NK-92 (cell line): ENCODE data around the gene SYMPK.

ENCODE experiments used
- DNase-seq: peaks from one replicate; lab custom pipeline; 2025; ENCODE audit not compliant: unreplicated experiment; lab: John Stamatoyannopoulos, UW

Gene SYMPK

DNA sequence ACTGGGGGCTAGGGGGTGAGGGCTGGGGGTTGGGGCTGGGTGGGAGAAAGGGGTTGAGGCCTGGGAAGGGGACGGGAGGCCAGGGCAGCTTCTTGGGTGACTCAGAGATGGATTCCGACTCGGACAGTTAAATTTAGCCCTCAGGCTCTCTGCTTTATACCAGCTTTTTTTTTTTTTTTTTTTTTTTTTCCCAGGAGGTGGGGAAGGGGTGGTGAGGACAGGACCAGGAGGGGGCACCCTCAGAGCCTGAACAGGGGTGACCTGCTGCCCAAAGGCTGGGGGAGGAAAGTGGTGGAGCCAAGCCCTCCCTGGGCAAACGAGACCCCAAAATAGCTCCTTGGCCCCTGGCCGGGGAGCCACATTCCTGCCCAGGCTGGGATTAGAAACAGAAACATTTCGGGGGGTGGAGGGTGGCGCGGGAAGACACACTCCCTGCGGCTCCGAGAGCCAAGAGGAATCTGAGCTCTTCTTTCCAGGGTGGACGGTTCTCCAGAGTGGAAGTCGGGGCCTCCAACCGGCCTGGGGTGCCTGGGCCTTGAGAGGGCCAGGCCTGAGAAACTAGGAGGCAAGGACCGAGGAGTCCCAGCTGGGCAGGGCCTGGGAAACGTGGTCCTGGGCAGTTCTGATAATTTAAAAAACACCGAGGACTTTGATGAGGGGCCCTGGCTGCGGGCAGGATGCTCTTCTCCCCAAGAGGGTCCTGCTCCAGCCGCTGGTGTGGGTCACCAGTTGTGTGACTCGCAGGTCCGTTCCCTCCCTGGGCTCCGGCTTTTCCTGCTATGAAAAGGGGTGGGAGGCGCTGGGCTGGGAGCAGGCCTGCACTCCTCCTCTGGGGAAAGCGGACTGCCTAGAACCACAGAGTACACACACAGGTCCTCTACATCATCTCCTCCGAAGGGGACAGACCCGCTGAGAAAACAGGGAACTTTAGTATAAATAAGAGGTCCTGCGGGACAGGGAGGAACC, 79.8 kb downstream of the SYMPK start:
- no peak for DNase-seq

DNA sequence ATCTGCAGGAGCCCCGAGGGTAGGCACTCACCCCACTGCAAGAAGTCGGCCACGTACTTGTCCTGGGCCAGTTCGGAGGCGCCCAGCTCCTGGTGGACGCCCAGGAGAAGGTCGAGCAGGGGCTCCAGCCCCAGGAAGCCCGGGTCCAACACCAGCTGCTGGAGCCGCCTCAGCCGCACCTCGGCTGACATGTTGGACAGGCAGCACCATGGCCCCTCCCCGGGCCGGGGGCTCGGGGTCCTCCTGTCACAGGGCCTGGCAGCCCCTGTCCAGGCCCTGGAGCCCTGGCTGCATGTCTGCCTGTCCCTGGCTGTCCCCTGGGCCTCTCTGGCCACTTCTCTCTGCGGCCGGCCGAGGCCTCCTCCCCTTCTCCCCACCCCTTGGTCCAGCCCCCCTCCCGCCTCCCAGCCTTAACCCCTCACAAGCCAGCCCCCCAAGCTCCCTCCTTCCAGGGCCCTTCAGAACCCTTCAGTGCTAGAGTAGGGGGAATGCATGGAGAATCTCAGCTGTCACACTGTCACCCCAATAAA, 80.7 kb downstream of the SYMPK start, which contains the start of gene DMPK:
Gene DMPK (minus strand): TSS at position 329 of the 530 bp plus-strand sequence. CDS start 138 bp downstream, at position 191.
- DNase-seq, result no peak

DNA sequence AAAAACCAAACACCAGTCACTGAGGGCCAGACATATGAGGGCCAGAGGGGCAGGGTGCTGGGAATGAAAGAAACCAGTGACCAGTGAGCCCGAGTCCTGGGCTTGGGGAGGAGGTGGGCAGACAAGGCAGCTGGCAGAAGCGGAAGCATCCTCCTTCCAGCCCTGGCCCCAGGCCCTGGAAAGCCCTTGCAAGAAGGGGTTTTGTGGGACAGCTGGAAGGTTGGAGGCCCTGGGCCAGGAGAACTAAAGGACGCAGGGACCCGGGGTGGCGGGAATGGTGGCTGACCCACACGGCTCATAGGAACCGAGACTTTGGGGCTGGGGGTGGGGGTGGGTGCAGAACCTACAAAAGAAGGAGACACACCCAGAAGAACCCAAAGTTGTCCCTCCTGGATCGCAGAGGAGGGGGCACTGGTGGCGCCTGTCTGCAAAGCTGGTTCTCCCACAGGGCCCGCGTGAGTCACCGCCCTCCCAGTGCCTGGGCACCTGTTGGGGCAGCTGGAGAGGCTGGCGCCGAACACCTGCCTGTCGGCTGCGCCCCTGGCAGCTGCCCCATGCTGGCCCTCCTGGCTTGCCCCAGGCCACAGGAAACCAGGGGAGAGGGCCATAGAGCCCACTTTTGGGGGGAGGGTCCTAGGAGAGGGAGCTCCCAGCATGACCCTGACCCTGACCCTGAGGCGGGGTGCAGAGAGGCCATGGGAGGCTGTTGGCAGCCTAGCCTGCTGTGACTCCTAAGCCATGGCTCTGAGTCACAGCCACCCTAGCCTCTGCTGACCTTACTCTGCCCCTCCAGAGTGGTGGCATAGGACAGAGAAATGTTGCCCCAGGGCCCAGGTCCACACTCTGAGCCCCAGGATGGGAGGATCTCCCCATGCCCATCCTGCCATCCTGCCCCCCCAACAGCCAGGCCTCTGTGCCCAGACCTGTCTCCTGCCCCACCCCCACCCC, 81.5 kb downstream of the SYMPK start:
- no peak for DNase-seq

DNA sequence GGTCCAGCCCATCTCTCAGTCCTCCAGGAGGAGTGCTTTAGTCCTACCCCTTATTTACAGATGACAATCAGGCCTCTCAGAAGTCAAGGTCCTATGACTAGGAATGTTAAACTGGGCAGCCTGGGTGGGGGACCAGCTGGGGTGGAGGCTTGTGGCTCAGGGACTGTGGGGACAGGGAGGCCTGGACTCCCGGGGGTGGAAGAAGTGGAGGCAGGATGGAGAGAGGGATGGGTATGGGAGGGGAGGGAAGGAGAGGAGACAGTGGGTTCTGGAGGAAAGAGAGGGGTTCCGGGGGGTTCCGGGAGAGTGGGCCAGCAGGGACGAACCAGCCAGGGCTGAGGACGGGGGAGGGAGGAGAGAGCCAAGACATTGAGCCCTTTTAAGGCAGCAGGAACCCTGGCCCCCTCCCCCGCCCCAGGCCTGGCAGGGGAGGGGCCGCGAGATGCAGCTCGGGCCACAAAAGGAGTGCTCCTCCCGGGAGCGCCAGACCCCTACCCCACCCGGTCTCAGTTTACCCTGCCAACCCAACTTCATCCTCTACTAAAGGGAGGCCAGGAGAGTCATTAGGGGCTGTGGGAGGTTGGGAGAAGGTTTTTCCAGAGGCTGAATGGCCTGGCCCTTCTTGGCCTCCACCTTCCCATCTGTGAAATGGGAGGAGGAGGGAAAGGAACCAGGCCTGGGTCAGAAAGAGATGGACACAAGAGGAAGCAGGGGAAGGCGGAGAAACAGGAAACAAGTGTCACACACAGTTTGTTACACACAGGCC, 82.3 kb downstream of the SYMPK start:
- no peak for DNase-seq

DNA sequence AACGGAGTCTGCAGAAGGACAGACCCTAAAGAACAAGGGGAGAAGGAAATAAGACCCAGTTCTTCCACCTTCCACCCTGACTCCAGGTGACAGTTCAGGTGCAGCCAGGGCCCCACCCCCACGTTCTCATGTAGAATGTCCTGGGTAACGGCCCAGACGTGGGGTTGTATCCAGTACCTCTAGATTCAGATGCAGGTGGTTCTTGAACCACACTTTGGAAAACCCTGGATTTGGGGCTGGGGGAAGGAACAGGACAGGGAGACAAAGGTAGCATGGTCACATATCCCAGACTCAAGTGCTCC, 82.8 kb downstream of the SYMPK start:
- DNase-seq, result no peak

DNA sequence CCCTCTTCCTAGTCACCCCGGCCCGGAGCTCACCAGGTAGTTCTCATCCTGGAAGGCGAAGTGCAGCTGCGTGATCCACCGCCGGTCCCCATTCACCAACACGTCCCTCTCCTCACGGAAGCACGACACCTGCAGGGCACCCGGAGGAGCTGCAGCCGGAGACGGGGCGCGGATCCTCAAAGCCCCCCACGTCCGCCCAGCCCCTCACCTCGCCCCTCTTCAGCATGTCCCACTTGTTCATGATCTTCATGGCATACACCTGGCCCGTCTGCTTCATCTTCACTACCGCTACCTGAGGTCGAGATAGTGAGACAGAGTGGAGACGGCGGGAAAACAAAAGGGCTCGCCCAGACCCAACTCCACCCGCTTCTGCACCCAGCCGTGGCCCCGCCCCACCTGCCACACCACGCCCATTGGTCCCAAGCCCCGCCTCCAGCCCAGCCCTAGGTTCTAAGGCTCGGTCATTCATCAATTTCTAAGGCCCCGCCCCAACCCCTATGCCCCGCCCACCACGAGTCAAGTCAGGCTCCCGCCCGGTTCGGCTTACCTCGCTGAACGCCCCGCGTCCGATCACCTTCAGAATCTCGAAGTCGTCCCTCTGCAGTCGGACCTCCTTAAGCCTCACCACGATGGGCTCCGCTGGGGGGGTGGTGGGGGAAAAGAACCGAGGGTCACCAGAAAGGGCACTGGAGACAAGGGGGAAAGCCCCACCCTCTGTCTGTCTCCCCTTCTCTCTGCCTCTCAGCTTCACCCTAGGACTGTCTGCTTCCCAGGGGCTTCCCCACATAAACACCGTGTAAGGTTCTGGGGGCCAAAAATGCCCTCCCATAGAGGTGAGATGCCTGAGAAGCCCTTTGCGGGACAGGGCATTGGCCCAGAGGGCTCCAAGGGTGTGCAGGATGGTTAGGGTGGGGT, 83.5 kb downstream of the SYMPK start:
- DNase-seq, result no peak

DNA sequence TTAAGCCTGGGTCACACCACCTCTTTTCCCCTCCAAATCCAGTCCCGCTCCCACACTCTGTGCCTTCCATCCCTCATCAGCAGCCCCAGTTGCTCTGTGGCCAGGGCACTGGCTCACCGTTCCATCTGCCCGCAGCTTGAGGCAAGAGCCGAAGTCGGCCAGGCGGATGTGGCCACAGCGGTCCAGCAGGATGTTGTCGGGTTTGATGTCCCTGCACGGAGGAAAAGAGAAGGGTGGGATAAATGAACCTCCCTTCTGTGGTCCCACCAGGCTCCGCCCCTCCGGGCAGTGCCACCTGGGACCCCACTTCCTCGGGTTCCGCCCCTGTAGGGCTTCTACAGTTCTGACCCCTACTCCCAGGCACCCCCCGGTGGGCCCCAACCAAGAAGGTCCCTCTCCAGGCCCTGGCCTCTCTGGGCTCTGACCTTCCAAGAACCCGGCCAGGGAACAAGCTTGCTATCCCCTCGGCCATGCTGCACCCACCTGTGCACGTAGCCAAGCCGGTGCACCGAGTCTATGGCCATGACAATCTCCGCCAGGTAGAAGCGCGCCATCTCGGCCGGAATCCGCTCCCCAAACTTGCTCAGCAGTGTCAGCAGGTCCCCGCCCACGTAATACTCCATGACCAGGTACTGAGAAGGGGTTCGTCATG, 84.8 kb downstream of the SYMPK start:
- no peak for DNase-seq

DNA sequence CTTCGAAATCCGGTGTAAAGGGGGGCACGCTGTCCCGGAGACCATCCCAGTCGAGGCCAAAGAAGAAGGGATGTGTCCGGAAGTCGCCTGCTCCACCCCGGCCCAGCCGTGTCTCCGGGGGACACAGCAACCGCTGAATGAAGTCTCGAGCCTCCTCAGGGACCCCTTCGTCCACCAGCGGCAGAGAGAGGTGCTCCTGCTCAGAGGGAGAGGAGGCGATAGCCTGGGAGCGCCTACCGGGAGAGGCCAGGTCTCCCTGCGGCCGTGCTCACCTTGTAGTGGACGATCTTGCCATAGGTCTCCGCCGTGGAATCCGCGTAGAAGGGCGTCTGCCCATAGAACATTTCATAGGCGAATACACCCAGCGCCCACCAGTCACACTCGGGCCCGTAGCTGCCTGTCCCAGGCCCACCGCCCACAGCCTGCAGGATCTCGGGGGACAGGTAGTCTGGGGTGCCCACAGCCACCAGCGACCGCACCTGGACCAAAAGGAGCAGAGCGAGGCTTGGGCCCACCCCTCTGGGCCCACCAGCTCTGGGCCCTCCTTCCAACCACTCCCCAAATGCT, 85.5 kb downstream of the SYMPK start:
- DNase-seq, result no peak

DNA sequence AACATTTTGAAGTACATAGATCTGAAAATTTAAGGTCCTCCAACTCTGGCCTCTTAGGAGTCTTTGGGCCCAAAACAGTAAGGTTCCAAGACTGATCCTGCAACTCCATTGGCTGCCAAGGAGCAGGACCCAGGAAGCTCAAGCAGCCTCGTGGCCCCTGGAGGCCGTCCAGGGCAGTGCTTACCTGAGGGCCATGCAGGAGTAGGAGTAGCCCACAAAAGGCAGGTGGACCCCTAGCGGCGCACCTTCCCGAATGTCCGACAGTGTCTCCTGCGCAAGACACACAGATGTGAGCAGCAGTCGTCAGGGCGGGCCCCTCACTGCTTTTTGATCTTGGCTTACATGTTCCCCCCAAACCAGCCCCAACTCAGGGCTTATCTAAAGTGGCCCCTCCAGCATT, 88.2 kb downstream of the SYMPK start:
- no peak for DNase-seq

DNA sequence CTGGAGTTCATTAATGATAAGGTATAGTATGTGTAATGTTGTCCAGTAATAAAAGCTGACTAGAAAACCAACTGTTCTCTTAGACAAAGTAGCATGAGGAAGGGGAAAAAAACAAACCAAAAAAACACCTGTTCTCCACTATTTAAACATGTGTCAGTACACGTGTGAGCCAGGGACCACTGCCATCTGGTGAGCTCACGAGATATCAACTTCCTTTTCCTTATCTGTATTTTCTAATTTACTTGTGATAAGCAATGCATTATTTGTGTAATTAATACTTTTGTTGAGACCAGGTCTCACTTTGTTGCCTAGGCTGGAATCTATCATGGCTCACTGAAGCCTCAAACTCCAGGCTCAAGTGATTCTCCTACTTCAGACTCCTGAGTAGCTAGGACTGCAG, 89.6 kb downstream of the SYMPK start:
- no peak for DNase-seq

DNA sequence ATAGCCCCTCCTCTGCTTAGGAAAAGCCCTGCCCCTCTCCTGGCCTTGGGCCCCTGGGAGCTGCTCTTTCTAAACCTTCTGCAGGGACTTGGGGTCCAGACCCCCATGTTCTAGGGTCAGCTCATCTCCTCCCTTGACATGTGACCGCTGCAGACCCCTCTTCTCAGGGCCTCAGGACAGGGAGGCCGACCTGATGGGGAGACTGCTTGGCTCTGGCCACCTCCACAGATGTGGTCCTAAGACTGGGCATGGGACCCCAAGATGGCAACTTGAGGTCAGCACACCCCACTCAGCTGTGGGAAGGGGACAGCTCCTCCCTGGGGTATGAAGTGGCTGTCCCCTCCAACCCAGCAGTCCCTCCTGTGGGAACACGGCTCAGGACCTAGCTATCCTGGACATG, 90.0 kb downstream of the SYMPK start:
- no peak for DNase-seq

DNA sequence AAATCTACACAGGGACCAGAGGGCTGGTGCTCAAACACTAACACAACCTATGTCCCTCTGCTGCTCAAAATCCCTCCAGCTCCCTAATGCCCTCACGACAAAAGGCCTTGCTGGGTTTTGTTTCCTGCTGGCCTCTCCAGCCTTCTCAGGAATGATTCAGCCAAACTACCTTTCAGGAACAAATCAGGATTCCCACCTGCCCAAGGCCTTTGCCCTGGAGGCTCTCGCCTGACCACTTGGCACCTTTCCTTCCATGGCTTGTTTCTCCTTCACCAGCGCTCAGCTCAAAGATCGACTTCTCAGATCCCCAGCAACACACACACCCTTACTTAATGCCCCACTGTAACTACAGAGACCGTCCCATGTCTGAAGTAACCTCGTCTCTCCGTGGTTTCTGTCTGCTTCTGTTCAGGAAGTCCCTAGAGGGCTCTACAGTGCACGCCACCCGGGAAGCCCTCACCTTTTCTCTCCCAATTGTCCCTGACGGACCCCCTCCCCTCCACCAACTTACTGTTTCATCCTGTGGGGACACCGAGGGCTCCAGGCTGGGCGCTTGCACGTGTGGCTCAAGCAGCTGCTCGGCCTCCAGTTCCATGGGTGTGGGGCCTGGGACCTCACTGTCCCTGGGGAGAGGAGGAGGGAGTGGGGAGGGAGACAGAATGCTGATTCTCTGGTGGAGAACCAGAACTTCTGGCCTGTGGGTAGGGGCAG, 90.7 kb downstream of the SYMPK start:
- no peak for DNase-seq

DNA sequence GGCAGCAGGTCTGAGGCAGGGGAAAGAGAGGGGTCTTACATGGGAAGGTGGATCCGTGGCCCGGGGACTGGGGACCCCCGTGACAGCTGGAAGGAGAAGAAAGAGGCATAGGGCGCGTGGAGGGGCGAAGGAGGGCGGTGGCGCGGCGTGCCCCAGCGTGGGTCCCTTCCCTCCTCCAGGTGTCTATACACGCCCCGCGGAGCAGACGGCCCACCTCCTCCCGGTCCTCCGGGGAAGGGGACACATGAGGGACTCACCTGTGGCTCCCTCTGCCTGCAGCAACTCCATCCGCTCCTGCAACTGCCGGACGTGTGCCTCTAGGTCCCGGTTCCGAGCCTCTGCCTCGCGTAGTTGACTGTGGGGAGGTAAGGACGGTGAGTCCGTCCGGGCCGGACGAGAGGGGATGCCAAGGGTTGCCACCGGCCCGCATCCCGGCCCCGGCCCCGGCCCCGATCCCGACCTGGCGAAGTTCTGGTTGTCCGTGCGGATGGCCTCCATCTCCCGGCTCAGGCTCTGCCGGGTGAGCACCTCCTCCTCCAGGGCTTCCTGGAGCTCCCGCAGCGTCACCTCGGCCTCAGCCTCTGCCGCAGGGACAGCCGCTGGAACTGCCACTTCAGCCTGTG, 91.5 kb downstream of the SYMPK start:
- no peak for DNase-seq

DNA sequence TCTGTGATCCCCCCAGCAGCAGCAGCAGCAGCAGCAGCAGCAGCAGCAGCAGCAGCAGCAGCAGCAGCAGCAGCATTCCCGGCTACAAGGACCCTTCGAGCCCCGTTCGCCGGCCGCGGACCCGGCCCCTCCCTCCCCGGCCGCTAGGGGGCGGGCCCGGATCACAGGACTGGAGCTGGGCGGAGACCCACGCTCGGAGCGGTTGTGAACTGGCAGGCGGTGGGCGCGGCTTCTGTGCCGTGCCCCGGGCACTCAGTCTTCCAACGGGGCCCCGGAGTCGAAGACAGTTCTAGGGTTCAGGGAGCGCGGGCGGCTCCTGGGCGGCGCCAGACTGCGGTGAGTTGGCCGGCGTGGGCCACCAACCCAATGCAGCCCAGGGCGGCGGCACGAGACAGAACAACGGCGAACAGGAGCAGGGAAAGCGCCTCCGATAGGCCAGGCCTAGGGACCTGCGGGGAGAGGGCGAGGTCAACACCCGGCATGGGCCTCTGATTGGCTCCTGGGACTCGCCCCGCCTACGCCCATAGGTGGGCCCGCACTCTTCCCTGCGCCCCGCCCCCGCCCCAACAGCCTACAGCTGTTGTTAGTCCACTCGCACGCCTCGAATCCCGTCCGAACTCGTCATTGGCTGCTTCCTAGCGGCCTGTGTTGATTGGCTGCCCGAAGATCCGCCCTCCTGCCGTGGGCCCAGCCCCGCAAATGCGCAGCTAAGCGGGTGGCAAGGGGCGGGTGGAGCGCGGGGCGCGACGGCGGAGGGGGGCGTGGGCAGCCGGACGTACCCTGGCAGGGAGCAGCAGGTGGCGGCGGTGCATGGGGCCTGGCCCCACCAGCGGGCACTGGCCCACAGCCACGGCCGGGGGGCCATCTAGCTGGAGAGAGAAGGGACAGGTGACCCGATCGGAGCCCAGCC, 92.5 kb downstream of the SYMPK start:
- no peak for DNase-seq

DNA sequence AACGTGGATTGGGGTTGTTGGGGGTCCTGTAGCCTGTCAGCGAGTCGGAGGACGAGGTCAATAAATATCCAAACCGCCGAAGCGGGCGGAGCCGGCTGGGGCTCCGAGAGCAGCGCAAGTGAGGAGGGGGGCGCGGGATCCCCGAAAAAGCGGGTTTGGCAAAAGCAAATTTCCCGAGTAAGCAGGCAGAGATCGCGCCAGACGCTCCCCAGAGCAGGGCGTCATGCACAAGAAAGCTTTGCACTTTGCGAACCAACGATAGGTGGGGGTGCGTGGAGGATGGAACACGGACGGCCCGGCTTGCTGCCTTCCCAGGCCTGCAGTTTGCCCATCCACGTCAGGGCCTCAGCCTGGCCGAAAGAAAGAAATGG, 93.1 kb downstream of the SYMPK start:
- no peak for DNase-seq

DNA sequence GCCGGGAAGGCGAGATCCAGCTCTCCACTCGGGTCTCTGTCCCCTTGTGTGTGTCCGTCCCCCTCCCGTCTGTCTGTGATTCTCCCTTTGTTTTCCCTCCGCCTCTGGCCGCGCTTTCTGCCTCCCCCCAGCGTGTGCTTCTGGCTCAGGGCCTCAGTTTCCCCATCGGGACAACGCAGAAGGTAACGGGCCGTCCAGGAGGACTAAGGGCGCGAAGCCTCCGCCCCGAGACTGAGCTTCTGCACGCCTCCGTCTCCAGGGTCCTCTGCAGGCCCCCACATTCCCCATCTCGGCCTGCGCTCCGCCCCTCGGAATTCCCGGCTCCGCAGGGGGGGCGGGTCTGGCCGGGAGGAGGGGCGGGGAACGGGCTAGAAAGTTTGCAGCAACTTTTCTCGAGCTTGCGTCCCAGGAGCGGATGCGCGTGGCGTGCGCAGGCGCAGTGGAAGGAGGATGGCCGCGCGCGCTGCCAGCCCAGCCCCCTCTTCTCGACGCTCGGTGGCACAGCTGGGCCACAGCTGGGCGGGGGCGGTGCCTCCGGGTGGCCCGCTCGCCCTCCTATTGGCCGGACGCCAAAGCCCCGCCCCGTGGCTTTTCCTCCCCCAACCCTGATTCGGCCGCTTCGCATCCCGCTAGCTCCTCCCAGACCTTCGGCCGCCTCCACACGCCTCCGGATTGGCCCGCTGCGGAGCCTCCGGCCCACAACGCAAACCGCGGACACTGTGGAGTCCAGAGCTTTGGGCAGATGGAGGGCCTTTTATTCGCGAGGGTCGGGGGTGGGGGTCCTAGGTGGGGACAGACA, 93.8 kb downstream of the SYMPK start, which contains the start of gene SIX5:
Gene SIX5 (minus strand): TSS at position 269 of the 799 bp plus-strand sequence. CDS start 408 bp downstream, outside the sequence.
- DNase-seq, result peak; percentile 44
